NK-92 (cell line): ENCODE data around the gene SLC35F3.
"Not testable (repeated sequence)": the region's sequence is repeated elsewhere in the genome, so short reads cannot be mapped to it uniquely, and the experiment has no call there.

Experiments used
- DNase-seq: peaks from one replicate; lab custom pipeline; 2025; ENCODE audit not compliant: unreplicated experiment; lab: John Stamatoyannopoulos, UW

SLC35F3 gene

DNA sequence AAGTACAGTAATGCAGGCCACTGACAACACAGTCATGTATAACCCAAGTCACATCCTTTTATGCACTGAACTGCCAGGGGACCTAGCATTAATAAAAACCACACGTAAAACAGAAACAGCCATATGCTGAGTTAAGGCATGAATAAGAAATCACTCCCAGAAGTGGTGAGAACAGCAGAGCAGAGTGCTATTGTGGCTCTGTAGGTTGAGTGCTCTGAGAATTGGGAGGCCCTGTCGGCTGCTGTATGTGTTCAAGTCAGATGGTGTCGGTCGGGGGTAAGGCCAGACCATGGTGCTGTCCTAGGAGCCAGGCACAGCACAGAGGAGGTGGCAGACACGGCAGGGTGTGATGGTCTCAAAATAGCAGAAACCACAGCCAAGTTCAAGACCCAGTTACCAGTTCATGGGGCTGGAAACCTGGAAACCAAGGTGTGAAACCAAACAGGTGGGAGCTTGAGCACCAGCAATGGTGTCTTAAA lies 342.2 kb downstream of the SLC35F3 start:
- no peak for DNase-seq

- DNase-seq, result not testable (repeated sequence)
Observed at GRCh38 chr1:234247746-234248145, 343.3 kb downstream of the SLC35F3 start.

DNA sequence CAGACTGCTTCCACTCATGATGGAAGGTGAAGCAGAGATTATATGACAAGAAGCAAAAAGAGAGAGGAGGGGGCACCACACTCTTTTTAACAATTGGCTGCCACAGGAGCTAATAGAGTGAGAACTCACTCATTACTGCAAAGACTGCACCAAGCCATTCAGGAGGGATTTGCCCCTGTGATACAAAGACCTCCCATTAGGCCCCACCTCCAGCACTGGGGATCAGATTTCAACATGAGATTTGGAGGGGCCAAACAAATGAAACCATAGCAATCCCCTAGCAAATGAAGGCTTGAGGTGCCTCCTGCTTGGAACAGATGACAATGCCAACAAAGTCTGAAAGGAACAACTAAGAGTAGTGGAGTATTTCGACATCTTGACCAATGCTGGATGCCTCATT lies 346.3 kb downstream of the SLC35F3 start:
- no peak for DNase-seq

- DNase-seq, result no peak
Observed at GRCh38 chr1:234253732-234254131, 349.3 kb downstream of the SLC35F3 start.

GRCh38 chr1:234256359-234256758 lies 351.9 kb downstream of the SLC35F3 start:
- no peak for DNase-seq

- no peak for DNase-seq
Observed at GRCh38 chr1:234258071-234258470, 353.6 kb downstream of the SLC35F3 start.

DNA sequence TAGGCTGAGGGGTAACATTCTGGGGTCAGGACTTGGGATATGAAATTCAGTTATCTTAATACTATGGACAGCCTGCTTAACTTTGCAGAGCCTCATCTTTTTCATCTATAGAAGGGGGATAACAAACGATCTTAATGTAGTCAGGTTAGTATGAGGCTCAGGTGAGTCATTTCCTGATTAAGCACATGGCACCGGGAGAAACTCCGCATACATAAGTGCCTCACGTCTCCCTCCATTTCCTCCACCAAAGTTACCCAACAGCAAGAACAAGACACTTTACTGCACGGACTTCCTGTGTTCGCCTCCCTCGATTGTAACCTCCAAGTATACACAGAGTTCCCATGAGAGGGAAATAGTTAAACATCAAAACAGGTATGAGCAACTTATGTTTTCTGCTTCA lies 356.1 kb downstream of the SLC35F3 start:
- DNase-seq, result no peak

GRCh38 chr1:234261545-234261944 lies 357.1 kb downstream of the SLC35F3 start:
- no peak for DNase-seq

GRCh38 chr1:234262007-234262753 lies 357.7 kb downstream of the SLC35F3 start:
- DNase-seq, result no peak

- no peak for DNase-seq
Observed at GRCh38 chr1:234262754-234263105, 358.3 kb downstream of the SLC35F3 start.

DNA sequence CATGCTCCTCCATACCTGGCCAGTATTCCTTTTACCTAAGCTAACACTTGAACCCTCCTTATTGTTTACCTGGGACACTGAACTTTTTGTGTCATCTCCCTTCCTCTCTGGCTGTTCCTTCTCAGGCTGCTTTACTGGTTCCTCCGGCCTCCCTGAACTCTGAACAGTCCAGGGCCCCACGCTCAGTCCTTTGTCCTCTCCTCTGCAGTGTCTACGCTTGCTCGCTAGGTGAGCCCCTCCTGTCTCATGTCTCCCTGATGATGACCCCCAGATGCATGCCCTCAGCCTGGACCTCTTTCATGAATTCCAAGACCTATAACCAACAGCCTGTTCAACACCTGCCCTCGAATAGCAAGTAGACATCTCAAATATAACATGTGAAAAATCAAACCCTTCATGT lies 360.4 kb downstream of the SLC35F3 start:
- no peak for DNase-seq

DNA sequence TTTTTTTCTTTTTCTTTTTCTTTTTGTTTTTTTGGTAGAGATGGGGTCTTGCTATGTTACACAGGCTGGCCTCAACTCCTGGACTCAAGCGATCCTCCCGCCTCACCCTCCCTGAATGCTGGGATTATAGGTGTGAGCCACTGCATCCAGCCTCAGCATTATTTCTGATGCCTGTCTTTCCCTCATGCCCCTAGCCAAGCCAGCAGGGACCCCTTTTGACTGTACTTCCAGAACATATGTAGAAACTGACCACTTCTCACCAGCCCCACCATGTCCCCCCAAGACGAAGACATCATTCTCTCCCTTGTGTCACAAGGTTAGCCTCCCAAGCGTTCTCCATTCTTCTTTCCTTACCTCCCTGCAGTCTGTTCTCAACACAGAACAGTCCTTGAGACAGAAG lies 360.8 kb downstream of the SLC35F3 start:
- DNase-seq, result no peak

DNA sequence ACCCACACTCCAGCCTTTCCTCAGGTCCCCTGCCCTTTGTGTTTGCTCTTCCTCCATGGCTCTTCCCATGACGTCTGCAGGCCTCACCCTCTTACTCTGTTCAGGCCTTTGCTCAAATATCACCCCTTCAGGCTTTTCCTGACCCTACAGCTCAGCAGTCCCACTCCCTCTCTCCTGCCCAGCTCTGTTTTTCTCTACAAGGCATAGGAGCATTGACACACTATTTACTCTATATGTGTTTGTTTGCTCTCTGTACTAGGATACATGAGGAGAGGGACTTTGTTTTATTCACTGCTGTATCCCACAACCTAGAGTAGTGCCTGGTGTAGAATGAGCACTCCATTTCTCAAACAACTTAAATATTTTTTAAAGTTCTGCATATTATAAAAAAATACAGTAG lies 361.4 kb downstream of the SLC35F3 start:
- DNase-seq, result no peak

- DNase-seq, result no peak
Observed at GRCh38 chr1:234270093-234270492, 365.6 kb downstream of the SLC35F3 start.

- DNase-seq, result no peak
Observed at GRCh38 chr1:234270581-234271242, 366.2 kb downstream of the SLC35F3 start.

DNA sequence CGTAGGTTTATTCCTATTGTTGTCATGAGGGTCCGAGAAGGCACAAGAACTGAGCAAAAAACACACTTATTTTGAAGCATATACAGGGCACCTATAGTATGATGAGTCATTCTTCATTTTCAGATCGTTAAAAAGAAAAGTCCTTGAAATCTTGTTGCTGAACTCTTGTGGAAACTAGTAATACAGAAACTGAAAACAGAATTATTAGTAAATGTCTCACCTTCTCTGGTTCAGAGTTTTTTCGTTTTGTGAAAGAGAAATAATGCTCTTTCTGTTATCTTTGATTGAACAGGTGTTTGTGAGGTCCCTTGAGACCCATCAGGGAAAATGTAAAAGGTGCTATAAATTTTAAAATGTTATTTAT lies 366.7 kb downstream of the SLC35F3 start:
- DNase-seq, result no peak

DNA sequence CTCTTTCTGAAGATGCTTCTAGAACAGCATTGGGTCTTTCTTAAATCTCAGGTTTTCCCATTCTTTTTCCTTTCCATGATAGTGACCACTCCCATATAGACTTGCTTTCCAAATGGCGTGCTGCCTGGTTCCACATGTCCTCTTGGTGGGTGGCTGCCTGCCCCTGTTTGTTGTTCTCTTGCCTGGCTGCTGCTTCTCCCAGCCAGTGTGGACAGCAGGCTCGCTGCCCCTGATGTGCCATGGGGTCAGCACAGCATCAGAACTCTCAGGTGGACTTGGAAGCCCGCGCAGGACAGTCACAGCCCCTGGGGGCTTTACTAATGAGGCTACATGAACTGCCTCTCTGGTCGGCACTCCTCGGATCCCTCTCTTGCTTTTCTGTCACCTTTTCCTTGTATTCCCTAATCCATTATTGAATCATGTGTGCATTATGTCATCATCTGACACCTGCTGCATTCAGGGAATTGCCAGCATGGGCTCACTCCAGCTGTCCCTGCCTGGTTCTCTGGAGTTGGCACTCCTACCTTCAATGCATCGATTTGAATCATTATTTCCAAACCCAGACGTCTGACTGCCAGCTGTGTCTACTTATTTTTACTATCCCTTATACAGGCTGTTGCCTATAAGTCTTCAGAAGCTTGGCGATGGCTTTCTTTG lies 368.3 kb downstream of the SLC35F3 start:
- DNase-seq, result no peak

DNA sequence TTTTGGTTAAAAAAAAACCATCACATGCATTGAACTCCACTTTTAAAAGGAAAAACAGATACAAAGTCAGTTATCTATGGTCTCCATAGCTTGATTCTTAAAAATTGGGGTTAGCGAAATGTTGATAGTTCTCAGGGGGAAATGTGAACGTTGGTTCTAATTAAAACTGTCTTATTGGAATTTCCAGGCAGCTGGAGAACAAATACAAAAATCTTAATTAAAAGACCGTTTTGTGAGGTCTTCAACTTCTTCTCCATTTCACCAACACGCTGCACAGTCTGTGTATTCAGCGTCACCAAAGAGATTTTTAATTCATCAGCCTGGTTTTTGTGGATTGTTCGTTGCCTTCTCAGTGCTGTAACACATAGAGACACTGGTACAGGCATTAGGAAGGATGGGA lies 369.5 kb downstream of the SLC35F3 start:
- DNase-seq, result no peak

DNA sequence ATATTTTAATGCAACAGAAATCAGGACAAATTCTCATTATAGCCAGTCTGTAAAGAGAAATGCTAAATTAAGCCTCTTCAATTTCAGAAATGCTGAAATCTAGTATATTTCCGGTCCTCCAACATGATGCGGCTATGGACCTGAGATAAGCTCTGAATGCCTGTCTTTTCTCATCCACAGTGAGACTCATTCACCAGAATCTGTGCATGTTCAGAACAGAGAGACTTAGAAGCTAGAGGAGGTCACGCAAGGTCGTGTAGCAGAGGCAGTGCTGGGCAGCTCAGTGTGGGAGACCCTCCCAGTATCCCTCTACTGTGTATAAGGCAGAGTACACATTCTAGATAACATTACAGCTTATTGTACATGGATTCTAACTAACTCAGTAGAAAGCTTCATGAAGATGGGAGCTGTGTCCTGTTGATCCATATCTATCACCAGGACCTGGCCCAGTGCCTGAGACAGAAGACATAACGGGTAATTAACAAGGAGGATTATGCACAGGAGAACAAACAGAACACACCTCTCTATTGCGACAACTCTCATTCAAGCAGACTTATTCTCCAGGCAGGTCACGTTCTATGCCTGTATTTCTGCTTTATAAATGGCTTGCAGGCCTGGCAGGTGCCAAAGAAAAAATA lies 371.8 kb downstream of the SLC35F3 start:
- DNase-seq, result no peak

- no peak for DNase-seq
Observed at GRCh38 chr1:234277161-234277868, 372.8 kb downstream of the SLC35F3 start.

- no peak for DNase-seq
Observed at GRCh38 chr1:234279021-234279420, 374.5 kb downstream of the SLC35F3 start.
